Measurements from ENCODE around the gene SHD. TPM values are rescaled to one million over a fixed set of nuclear protein-coding genes. Genes with fewer than 3 reads are reported as not detected.

The SHD gene
- total and polyA plus RNA-seq, 9 of the 15 experiments (the other 6 are each of a cell fraction or from before 2014, with no cell fraction given): 0.05 to 0.62 (median 0.15) TPM; not detected in 5

- TF ChIP-seq ZNF146 (CRISPR knock-in tag; IDR thresholded peaks at IDR 0.05; ENCODE audit: unreplicated experiment): no peak
- TF ChIP-seq TRIM24 (IDR thresholded peaks at IDR 0.05): 0 out of 4 replicates have a peak, but pooled peaks of 1 of the 2 experiments have one; percentile 15
- TF ChIP-seq ZNF518B (CRISPR knock-in tag; IDR thresholded peaks at IDR 0.05): no peak
- peak; percentile 51; the same call in 1 of the 2 replicates for TF ChIP-seq MYNN (IDR thresholded peaks at IDR 0.05)
- TF ChIP-seq MYNN (CRISPR knock-in tag; IDR thresholded peaks at IDR 0.05): no peak
- no peak for TF ChIP-seq DACH1 (IDR thresholded peaks at IDR 0.05; ENCODE audit: partially characterized antibody)
- TF ChIP-seq FOSL1 (tag; conservative IDR thresholded peaks at IDR 0.05): no peak
- TF ChIP-seq ZNF184 (CRISPR knock-in tag; IDR thresholded peaks at IDR 0.05): no peak
- TF ChIP-seq TAF9B (IDR thresholded peaks at IDR 0.05; ENCODE audit: partially characterized antibody): no peak
- TF ChIP-seq ARID1B (IDR thresholded peaks at IDR 0.05): peak; percentile 45; the same call in 1 of the 2 replicates
- TF ChIP-seq CEBPG (CRISPR knock-in tag; IDR thresholded peaks at IDR 0.05): no peak
- TF ChIP-seq CEBPG (tag; conservative IDR thresholded peaks at IDR 0.05 in 1 of 2, IDR thresholded peaks at IDR 0.05 in 1 of 2): no peak
- TF ChIP-seq STAG1 (CRISPR knock-in tag; IDR thresholded peaks at IDR 0.05; ENCODE audit: borderline replicate concordance): peak; percentile 21; the same call in 1 of the 2 replicates
- TF ChIP-seq YY1 (IDR thresholded peaks at IDR 0.05; ENCODE audit: borderline replicate concordance in 1 of 3, control insufficient read depth in 1 of 3, extremely low read depth in 1 of 3, insufficient read depth in 3 of 3, insufficient read length in 1 of 3, insufficient replicate concordance in 2 of 3, low read depth in 1 of 3, low read length in 2 of 3): peak in 2 of 3 experiments; percentile 20 to 42
- TF ChIP-seq C11orf30 (IDR thresholded peaks at IDR 0.05; ENCODE audit: low read depth): no peak
- TF ChIP-seq THAP12 (CRISPR knock-in tag; IDR thresholded peaks at IDR 0.05): no peak
- TF ChIP-seq RB1 (IDR thresholded peaks at IDR 0.05; ENCODE audit: low read depth): 0 out of 2 replicates have a peak, but pooled peaks have one; percentile 24
- TF ChIP-seq ZNF3 (CRISPR knock-in tag; IDR thresholded peaks at IDR 0.05): no peak
- TF ChIP-seq ARHGAP35 (IDR thresholded peaks at IDR 0.05; ENCODE audit: partially characterized antibody): no peak
- TF ChIP-seq TSC22D4 (tag; IDR thresholded peaks at IDR 0.05): no peak
- TF ChIP-seq ZC3H11A (IDR thresholded peaks at IDR 0.05; ENCODE audit: low read depth, low read length): no peak
- TF ChIP-seq SMARCC2 (IDR thresholded peaks at IDR 0.05; ENCODE audit: low read depth): no peak
- no peak for TF ChIP-seq THAP7 (CRISPR knock-in tag; IDR thresholded peaks at IDR 0.05)
These were observed 45.7 kb upstream of the SHD start (continued) for GRCh38 chr19:4233282-4233853.
